Natural killer cell (primary cell): ENCODE measurements around the gene FIGNL2. TPM values are rescaled to one million over a fixed set of nuclear protein-coding genes. Genes with fewer than 3 reads are reported as not detected.

ENCODE experiments used
- ATAC-seq, 3 donors: fragments of 150-1000 bp in 2 of 3; fragments of 200-7000 bp in 1 of 3; cut with Tn5 transposase; 1 replicate in 1 of 3; 2 replicates in 2 of 3; pipeline ENCODE4 v1.10.0; 2021; ENCODE audit warnings: mild to moderate bottlenecking in 2 of 3, moderate library complexity in 2 of 3
- DNase-seq, 2 donors: peaks; one replicate each; pipeline versions ENCODE4 v3.0.0 to v3.0.0-alpha.2; 2013 to 2021; ENCODE audit warnings: mixed read lengths in 1 of 2
- H3K27ac ChIP-seq: one replicate; pipeline ENCODE4 v1.5.1; 2013; ENCODE audit warnings: mild to moderate bottlenecking, low read length
- H3K27me3 ChIP-seq: one replicate; pipeline ENCODE4 v1.6.1; 2013; ENCODE audit warnings: low read length; ENCODE audit not compliant: control insufficient read depth, insufficient read depth
- H3K36me3 ChIP-seq: one replicate; pipeline ENCODE4 v1.6.1; 2013; ENCODE audit warnings: low read length; ENCODE audit not compliant: control insufficient read depth, insufficient read depth
- H3K4me1 ChIP-seq: one replicate; pipeline ENCODE4 v1.6.1; 2013; ENCODE audit warnings: low read length; ENCODE audit not compliant: control insufficient read depth, insufficient read depth
- H3K4me3 ChIP-seq: one replicate; pipeline ENCODE4 v1.5.1; 2013; ENCODE audit warnings: low read length
- H3K9me3 ChIP-seq: one replicate; pipeline ENCODE4 v1.6.1; 2013; ENCODE audit warnings: low read length; ENCODE audit not compliant: control insufficient read depth, insufficient read depth
- H3K27ac Mint-ChIP-seq, 2 donors: one replicate each; pipeline ENCODE4 v1.8.0; 2022; ENCODE audit warnings: mild to moderate bottlenecking in 2 of 2, mixed read lengths in 2 of 2, moderate library complexity in 1 of 2
- H3K27me3 Mint-ChIP-seq, 2 donors: one replicate each; pipeline ENCODE4 v1.8.0; 2022; ENCODE audit warnings: low read depth in 2 of 2, mixed read lengths in 2 of 2
- H3K36me3 Mint-ChIP-seq: one replicate; pipeline ENCODE4 v1.8.0; 2022; ENCODE audit warnings: mixed read lengths
- H3K4me1 Mint-ChIP-seq, 2 donors: one replicate each; pipeline ENCODE4 v1.8.0; 2022; ENCODE audit warnings: mixed read lengths in 2 of 2
- H3K4me3 Mint-ChIP-seq: one replicate; pipeline ENCODE4 v1.8.0; 2022; ENCODE audit warnings: mild to moderate bottlenecking, moderate library complexity, mixed read lengths
- H3K9me3 Mint-ChIP-seq, 2 donors: one replicate each; pipeline ENCODE4 v1.8.0; 2022; ENCODE audit warnings: mixed read lengths in 2 of 2
- CTCF ChIP-seq: fragments of 200-600 bp; IDR thresholded peaks from one replicate; pipeline ENCODE4 v1.8.0; 2022; ENCODE audit warnings: antibody characterized with exemption
- WGBS: methylation state at CpG from one replicate; pipeline ENCODE4 v1.1.7; 2013; ENCODE audit warnings: missing lambda C conversion rate; ENCODE audit not compliant: insufficient coverage; 5-methylcytosine and 5-hydroxymethylcytosine counted together
- intact Hi-C: fragments of 100-400 bp; cut with micrococcal nuclease; formaldehyde crosslinking; loops from one replicate; pipeline ENCODE4 v1.14.2; 2022
- total RNA-seq, 4 donors: library from RNA; stranded (reverse); fragments of 120-200 nt in 1 of 4; gene quantifications; one replicate each; pipeline versions ENCODE4 v1.2.3 to v1.2.4, GENCODE V29; 2013 to 2022

FIGNL2 gene
- total RNA-seq, 3 donors from 2014 or later (not counting 1 experiment from before 2014, with no cell fraction given): 1.4 to 1.6 (median 1.5) TPM

DNA sequence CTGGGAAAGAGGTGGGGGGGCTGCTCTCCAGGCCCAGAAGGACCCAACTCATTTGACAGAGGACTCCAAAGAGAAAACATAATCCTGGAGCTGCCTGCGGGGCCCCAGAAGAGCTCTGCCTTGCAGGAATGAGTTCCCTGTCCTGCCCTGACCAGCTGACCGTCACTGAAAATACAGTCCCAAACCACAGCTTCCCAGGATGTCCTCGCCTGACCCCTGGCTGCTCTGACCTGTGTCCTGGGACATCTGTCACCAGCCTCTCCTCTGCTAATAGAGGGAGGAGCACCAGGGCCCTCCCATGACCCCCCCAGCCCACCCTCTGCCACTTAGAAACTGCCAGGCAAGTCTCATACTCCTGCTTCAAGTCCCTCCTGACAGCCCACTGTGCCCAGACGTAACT is 9.8 kb downstream of the FIGNL2 start:
- Mint-ChIP-seq H3K9me3 (no peaks in the 10 kb centered on the region), H3K4me3 (no peak overlapping the region), H3K4me1 (no peaks in the 10 kb centered on the region), H3K36me3 (no peaks in the 10 kb centered on the region), H3K27ac (no peak overlapping the region), H3K27me3 (peaks cover 14 to 20% of the 10 kb centered on the region in 2 donors)
- no peak overlapping the region for H3K27ac ChIP-seq
- peaks cover 5% of the 10 kb centered on the region for H3K27me3 ChIP-seq
- intact Hi-C loops: no loop called here
- H3K4me3 ChIP-seq: no peak overlapping the region
- ATAC-seq: no peak
- no peak for TF ChIP-seq CTCF
- no peaks in the 10 kb centered on the region for H3K4me1 ChIP-seq
- WGBS: 83% methylated on average over 3 of the region's 4 CpGs
- DNase-seq: no peak
- no peaks in the 10 kb centered on the region for H3K9me3 ChIP-seq
- no peaks in the 10 kb centered on the region for H3K36me3 ChIP-seq

DNA sequence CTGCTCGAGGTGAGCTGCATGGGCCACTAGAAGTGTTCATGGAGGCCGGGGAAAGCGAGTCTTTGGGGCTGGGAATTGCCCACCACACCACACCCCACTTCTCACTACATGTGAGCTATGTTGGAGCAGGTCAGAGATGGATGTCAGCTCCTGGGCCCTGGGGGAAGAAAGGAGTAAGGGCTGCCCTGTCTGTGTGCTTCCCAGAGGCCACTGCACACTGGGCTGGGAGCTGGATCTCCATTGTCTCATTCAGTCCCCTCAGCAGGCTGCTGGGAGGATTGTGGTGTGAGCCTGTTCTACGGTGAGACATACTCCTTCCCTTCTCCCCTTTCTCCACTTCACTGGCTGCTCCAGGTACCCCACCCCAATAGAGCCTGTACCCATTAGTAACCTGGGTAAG is 10.5 kb downstream of the FIGNL2 start:
- H3K27me3 Mint-ChIP-seq: peaks cover 20 to 28% of the 10 kb centered on the region in 2 donors
- H3K4me1 Mint-ChIP-seq: peaks cover 3 to 5% of the 10 kb centered on the region in 2 donors
- no peaks in the 10 kb centered on the region for H3K9me3 ChIP-seq
- no peaks in the 10 kb centered on the region for H3K9me3 Mint-ChIP-seq
- no peak for TF ChIP-seq CTCF
- H3K27ac ChIP-seq: no peak overlapping the region
- H3K4me3 ChIP-seq: no peak overlapping the region
- no peak overlapping the region for H3K4me3 Mint-ChIP-seq
- WGBS: 57% methylated on average over 2 of the region's 4 CpGs
- peaks cover 5% of the 10 kb centered on the region for H3K27me3 ChIP-seq
- ATAC-seq: no peak
- H3K36me3 Mint-ChIP-seq: no peaks in the 10 kb centered on the region
- no peak for DNase-seq
- H3K4me1 ChIP-seq: peaks cover 6% of the 10 kb centered on the region
- H3K36me3 ChIP-seq: no peaks in the 10 kb centered on the region
- H3K27ac Mint-ChIP-seq: no peak overlapping the region
- intact Hi-C loops: no loop called here

- Mint-ChIP-seq H3K36me3 (no peaks in the 10 kb centered on the region), H3K27me3 (peaks cover 27 to 35% of the 10 kb centered on the region in 2 donors), H3K4me1 (peaks cover 8 to 12% of the 10 kb centered on the region in 2 donors), H3K9me3 (no peaks in the 10 kb centered on the region), H3K4me3 (no peak overlapping the region), H3K27ac (no peak overlapping the region)
- TF ChIP-seq CTCF: no peak
- peaks cover 13% of the 10 kb centered on the region for H3K4me1 ChIP-seq
- intact Hi-C loops: no loop called here
- H3K9me3 ChIP-seq: no peaks in the 10 kb centered on the region
- 77% methylated on average over 7 of the region's 7 CpGs for WGBS
- H3K36me3 ChIP-seq: no peaks in the 10 kb centered on the region
- H3K27me3 ChIP-seq: peaks cover 6% of the 10 kb centered on the region
- ATAC-seq: no peak
- no peak overlapping the region for H3K4me3 ChIP-seq
- no peak for DNase-seq
- H3K27ac ChIP-seq: no peak overlapping the region
Observed at GRCh38 chr12:51837286-51837685, 11.2 kb downstream of the FIGNL2 start.

DNA sequence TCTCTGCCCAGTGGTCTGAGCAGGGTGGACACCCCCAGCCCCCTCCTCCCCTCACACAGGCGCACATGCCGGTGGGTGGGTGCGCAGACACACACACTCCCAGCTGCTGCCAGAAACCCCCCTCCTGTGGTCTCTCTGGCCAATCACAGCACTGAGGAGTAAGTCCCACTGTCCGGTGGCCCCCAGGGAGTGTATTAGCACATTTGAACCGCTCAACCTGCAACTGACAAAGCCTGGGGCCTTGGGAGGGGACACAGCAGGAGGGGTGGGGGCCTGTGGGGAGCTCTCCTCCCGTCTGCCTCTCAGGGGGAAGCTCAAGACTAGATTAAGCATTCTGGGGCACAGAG is 11.7 kb downstream of the FIGNL2 start:
- H3K4me3 ChIP-seq: no peak overlapping the region
- Mint-ChIP-seq H3K9me3 (no peaks in the 10 kb centered on the region), H3K27ac (no peak overlapping the region), H3K36me3 (no peaks in the 10 kb centered on the region), H3K4me1 (peaks cover 8 to 15% of the 10 kb centered on the region in 2 donors), H3K4me3 (no peak overlapping the region), H3K27me3 (peaks cover 31 to 34% of the 10 kb centered on the region in 2 donors)
- no peaks in the 10 kb centered on the region for H3K9me3 ChIP-seq
- no peak for DNase-seq
- no peak for ATAC-seq
- intact Hi-C loops: no loop called here
- no peaks in the 10 kb centered on the region for H3K36me3 ChIP-seq
- H3K27me3 ChIP-seq: peaks cover 7% of the 10 kb centered on the region
- 89% methylated on average over 6 of the region's 6 CpGs for WGBS
- H3K4me1 ChIP-seq: peaks cover 13% of the 10 kb centered on the region
- no peak for TF ChIP-seq CTCF
- no peak overlapping the region for H3K27ac ChIP-seq
